NT2/D1 (cell line): ENCODE data around the gene RNU6-7.

Experiments
- YY1 ChIP-seq: IDR thresholded peaks from 2 replicates; pipeline ENCODE4 v1.6.1; 2011; ENCODE audit not compliant: insufficient read length, insufficient read depth
- ZNF274 ChIP-seq: IDR thresholded peaks from 2 replicates; pipeline ENCODE4 v1.6.1; 2011; ENCODE audit warnings: mild to moderate bottlenecking, low read depth, low read length

DNA sequence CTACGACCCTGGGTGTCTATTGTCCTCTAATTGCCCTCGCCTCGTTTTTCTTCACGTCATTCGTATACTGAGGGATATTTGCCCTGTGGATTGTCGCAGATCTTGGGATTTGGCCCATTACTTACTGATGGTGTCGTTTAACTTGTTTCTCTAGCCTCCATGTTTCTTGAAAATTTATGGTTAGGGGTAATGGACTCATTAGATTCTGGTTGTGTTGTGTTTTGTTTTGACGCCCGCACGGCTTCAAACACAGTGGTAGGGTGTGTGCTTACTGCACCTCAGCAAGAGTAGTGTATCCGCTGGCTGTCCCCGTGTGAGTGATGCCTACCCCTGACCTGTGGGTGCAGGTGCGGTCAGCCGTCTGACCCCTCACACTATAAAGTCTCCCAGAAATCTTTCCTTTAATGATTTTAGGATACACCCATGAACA lies 2.1 kb downstream of the RNU6-7 start:
- no peak for TF ChIP-seq ZNF274
- TF ChIP-seq YY1, result no peak
